A549 (cell line): Measurements from ENCODE around the gene RPS16. TPM values are rescaled to one million over a fixed set of nuclear protein-coding genes. Genes with fewer than 3 reads are reported as not detected.

Experiments
- ATAC-seq, 2 experiments: fragments of 200-7000 bp in 1 of 2; fragments of >200 bp in 1 of 2; cut with Nextera tagmentation in 1 of 2; cut with Tn5 transposase in 1 of 2; 3 replicates each; pipeline versions ENCODE4 v1.8.0 to v1.9.1; 2018 to 2020; ENCODE audit warnings: mild to moderate bottlenecking in 1 of 2, moderate library complexity in 1 of 2
- CTCF ChIA-PET: fragments of 300-600 bp; sonication (Branson Sonifier 250); formaldehyde crosslinking; extraction: SDS; loops from one replicate; lab custom pipeline; 2021; ENCODE audit warnings: antibody characterized with exemption, inconsistent platforms; lab: Yijun Ruan, JAX
- POLR2A ChIA-PET: fragments of 350-600 bp; formaldehyde crosslinking; extraction: SDS; loops from one replicate; lab custom pipeline; 2021; ENCODE audit warnings: antibody characterized with exemption, inconsistent platforms; lab: Yijun Ruan, JAX
- DNase-seq, 2 experiments: peaks; one replicate each; pipeline versions ENCODE4 v3.0.0 to v3.0.0-alpha.2; 2011 to 2016; ENCODE audit warnings: low read depth in 1 of 2, low spot score in 1 of 2
- FAIRE-seq: peaks from 2 replicates; lab custom pipeline; 2011; peaks lifted over from hg19 to GRCh38; lab: Jason Lieb, UNC
- H3K27ac ChIP-seq, 2 experiments: fragments of >200 bp; sonication (Bioruptor Twin); formaldehyde crosslinking; 3 replicates each; pipeline ENCODE4 v1.5.1; 2016 to 2017
- H3K4me1 ChIP-seq: fragments of >200 bp; sonication (Bioruptor Twin); formaldehyde crosslinking; 3 replicates; pipeline ENCODE4 v1.6.1; 2016
- H3K4me2 ChIP-seq: fragments of >200 bp; sonication (Bioruptor Twin); formaldehyde crosslinking; 3 replicates; pipeline ENCODE4 v1.6.1; 2016
- H3K4me3 ChIP-seq: fragments of >200 bp; sonication (Bioruptor Twin); formaldehyde crosslinking; 3 replicates; pipeline ENCODE4 v1.5.1; 2016
- H3K9me3 ChIP-seq: fragments of >200 bp; sonication (Bioruptor Twin); formaldehyde crosslinking; 3 replicates; pipeline ENCODE4 v1.6.1; 2016
- ATOH8 ChIP-seq: fragments of 250-450 bp; sonication (Bioruptor Pico); IDR thresholded peaks from 2 replicates; pipeline ENCODE4 v1.5.0; 2020; ENCODE audit warnings: low read depth, mild to moderate bottlenecking, moderate library complexity
- BCL3 ChIP-seq: fragments of >200 bp; sonication (Bioruptor Twin); formaldehyde crosslinking; IDR thresholded peaks from 3 replicates; pipeline ENCODE4 v1.6.1; 2016
- CBX2 ChIP-seq: fragments of 200-600 bp; sonication (generic); IDR thresholded peaks from 2 replicates; pipeline ENCODE4 v1.6.1; 2016; ENCODE audit warnings: low read depth, mild to moderate bottlenecking, borderline replicate concordance
- CHD4 ChIP-seq: fragments of 200-600 bp; sonication (generic); IDR thresholded peaks from 2 replicates; pipeline ENCODE4 v1.6.1; 2016; ENCODE audit warnings: antibody characterized with exemption, mild to moderate bottlenecking, borderline replicate concordance
- EHF ChIP-seq: fragments of 250-450 bp; sonication (Bioruptor Pico); IDR thresholded peaks from 2 replicates; pipeline ENCODE4 v1.5.0; 2020; ENCODE audit warnings: mild to moderate bottlenecking
- EP300 ChIP-seq, 2 experiments: fragments of >200 bp; sonication (Bioruptor Twin); formaldehyde crosslinking; IDR thresholded peaks; 2 replicates in 1 of 2; 3 replicates in 1 of 2; pipeline ENCODE4 v1.6.1; 2016 to 2017
- ESRRA ChIP-seq: fragments of 150-350 bp; IDR thresholded peaks from 2 replicates; pipeline ENCODE4 v1.6.1; 2014; ENCODE audit warnings: mild to moderate bottlenecking, low read length, borderline replicate concordance
- GATA3 ChIP-seq: IDR thresholded peaks from 2 replicates; pipeline ENCODE4 v1.6.1; 2012; ENCODE audit warnings: borderline replicate concordance
- HEYL ChIP-seq: fragments of 250-450 bp; sonication (Bioruptor Pico); IDR thresholded peaks from 2 replicates; pipeline ENCODE4 v1.8.0; 2021; ENCODE audit warnings: mild to moderate bottlenecking, moderate library complexity
- HMGXB4 ChIP-seq: fragments of 250-450 bp; sonication (Bioruptor Pico); IDR thresholded peaks from 2 replicates; pipeline ENCODE4 v1.5.0; 2021; ENCODE audit warnings: mild to moderate bottlenecking, moderate library complexity, borderline replicate concordance
- HOXB5 ChIP-seq: fragments of 250-450 bp; sonication (Bioruptor Pico); IDR thresholded peaks from 2 replicates; pipeline ENCODE4 v1.5.0; 2020; ENCODE audit warnings: mild to moderate bottlenecking, moderate library complexity
- JUN ChIP-seq, 2 experiments: fragments of >200 bp; sonication (Bioruptor Twin); formaldehyde crosslinking; IDR thresholded peaks; 2 replicates in 1 of 2; 3 replicates in 1 of 2; pipeline ENCODE4 v1.6.1; 2016 to 2017
- MAFK ChIP-seq: fragments of 450-650 bp; IDR thresholded peaks from 2 replicates; pipeline ENCODE4 v1.6.1; 2014; ENCODE audit not compliant: partially characterized antibody
- NFE2L2 ChIP-seq: fragments of 150-350 bp; conservative IDR thresholded peaks from 2 replicates; pipeline ENCODE4 v1.6.1; 2014; ENCODE audit warnings: low read length
- PBX3 ChIP-seq: IDR thresholded peaks from 2 replicates; pipeline ENCODE4 v1.6.1; 2012
- PHF8 ChIP-seq: fragments of 200-600 bp; sonication (generic); IDR thresholded peaks from 2 replicates; pipeline ENCODE4 v1.6.1; 2016; ENCODE audit warnings: low read depth, mild to moderate bottlenecking, antibody characterized with exemption, moderate library complexity, borderline replicate concordance
- POLR2AphosphoS2 ChIP-seq: conservative IDR thresholded peaks from 2 replicates; pipeline ENCODE4 v1.6.1; 2012; ENCODE audit warnings: low read length, improper control_type of control experiment, inconsistent platforms
- RNF2 ChIP-seq: fragments of 200-600 bp; sonication (generic); IDR thresholded peaks from 2 replicates; pipeline ENCODE4 v1.6.1; 2016; ENCODE audit warnings: low read depth, mild to moderate bottlenecking, antibody characterized with exemption, moderate library complexity, borderline replicate concordance
- TFCP2L1 ChIP-seq: fragments of 250-450 bp; sonication (Bioruptor Pico); IDR thresholded peaks from 2 replicates; pipeline ENCODE4 v1.5.0; 2021; ENCODE audit warnings: mild to moderate bottlenecking
- TP53 ChIP-seq: fragments of 250-450 bp; sonication (Bioruptor Pico); IDR thresholded peaks from 2 replicates; pipeline ENCODE4 v1.5.0; 2021; ENCODE audit warnings: mild to moderate bottlenecking, moderate library complexity
- ZFP36 ChIP-seq: fragments of 450-650 bp; IDR thresholded peaks from 2 replicates; pipeline ENCODE4 v1.6.1; 2014; ENCODE audit warnings: borderline replicate concordance; ENCODE audit not compliant: partially characterized antibody
- ZNF302 ChIP-seq: fragments of 250-450 bp; sonication (Bioruptor Pico); IDR thresholded peaks from 2 replicates; pipeline ENCODE4 v1.9.0; 2021; ENCODE audit warnings: inconsistent platforms, mild to moderate bottlenecking, moderate library complexity
- WGBS: methylation state at CpG from one replicate; pipeline ENCODE4 v1.1.6; 2017; ENCODE audit errors: missing lambda C conversion rate; 5-methylcytosine and 5-hydroxymethylcytosine counted together
- polyA plus RNA-seq, 4 experiments: library from polyadenylated mRNA; depleted of rRNA in 3 of 4; stranded (reverse); fragments of >200 nt; fragmentation: RNase III in 1 of 4; extraction: RNeasy Plus Mini Kit Qiagen cat#74134 plus additional on column Dnase treatment in 1 of 4; gene quantifications; 2 replicates in 3 of 4; 3 replicates in 1 of 4; pipeline ENCODE4 v1.2.3, GENCODE V29; 2011 to 2017
- TF ChIP-seq, protein P1 (sequence below): fragments of 200-600 bp; sonication (generic); IDR thresholded peaks from 2 replicates; pipeline ENCODE4 v1.6.1; 2016; ENCODE audit warnings: antibody characterized with exemption, mild to moderate bottlenecking, moderate library complexity
- TF ChIP-seq, protein P2 (sequence below): IDR thresholded peaks from 2 replicates; pipeline ENCODE4 v1.6.1; 2012

The RPS16 gene
- polyA plus RNA-seq, 2 of the 4 experiments (the other 2 are of a cell fraction): 4,348 to 4,855 TPM

- FAIRE-seq (peak; percentile 18), DNase-seq (no peak), ATAC-seq (peak in 1 of 2 experiments; percentile 3; a peak in 1 of 6 replicates)
- POLR2A ChIA-PET: interaction anchor here (0.5 to 3.0 kb wide), 70 partner anchors 8 to 1132 kb away, joined by 3 to 160 read pairs (median 5); partner anchors contain the start of genes C19orf33, DYRK1B, ECH1 and EID2
- CTCF ChIA-PET: interaction anchor here (0.6 to 23.5 kb wide), 15 partner anchors 10 to 356 kb away, joined by 3 to 457 read pairs (median 7); partner anchors contain the start of genes EID2, EID2B, MED29 and PAF1
- peak overlapping the region; percentile 80 for H3K4me3 ChIP-seq
- peaks cover 65% of the 10 kb centered on the region for H3K4me1 ChIP-seq
- peak overlapping the region; percentile 90 to 93 for H3K27ac ChIP-seq
- H3K9me3 ChIP-seq: no peaks in the 10 kb centered on the region
- WGBS: 2% methylated on average over 2 of the region's 2 CpGs
- TF ChIP-seq PHF8 (0 out of 2 replicates have a peak, but pooled peaks have one; percentile 8), JUN (IDR thresholded peaks at IDR 0.05) (0 out of 5 replicates have a peak, but pooled peaks of 1 of the 2 experiments have one; percentile 4), CBX2 (no peak)
- peak overlapping the region; percentile 95 for H3K4me2 ChIP-seq
Measured at GRCh38 chr19:39436350-39436716, 584 bp upstream of the RPS16 start.

DNA sequence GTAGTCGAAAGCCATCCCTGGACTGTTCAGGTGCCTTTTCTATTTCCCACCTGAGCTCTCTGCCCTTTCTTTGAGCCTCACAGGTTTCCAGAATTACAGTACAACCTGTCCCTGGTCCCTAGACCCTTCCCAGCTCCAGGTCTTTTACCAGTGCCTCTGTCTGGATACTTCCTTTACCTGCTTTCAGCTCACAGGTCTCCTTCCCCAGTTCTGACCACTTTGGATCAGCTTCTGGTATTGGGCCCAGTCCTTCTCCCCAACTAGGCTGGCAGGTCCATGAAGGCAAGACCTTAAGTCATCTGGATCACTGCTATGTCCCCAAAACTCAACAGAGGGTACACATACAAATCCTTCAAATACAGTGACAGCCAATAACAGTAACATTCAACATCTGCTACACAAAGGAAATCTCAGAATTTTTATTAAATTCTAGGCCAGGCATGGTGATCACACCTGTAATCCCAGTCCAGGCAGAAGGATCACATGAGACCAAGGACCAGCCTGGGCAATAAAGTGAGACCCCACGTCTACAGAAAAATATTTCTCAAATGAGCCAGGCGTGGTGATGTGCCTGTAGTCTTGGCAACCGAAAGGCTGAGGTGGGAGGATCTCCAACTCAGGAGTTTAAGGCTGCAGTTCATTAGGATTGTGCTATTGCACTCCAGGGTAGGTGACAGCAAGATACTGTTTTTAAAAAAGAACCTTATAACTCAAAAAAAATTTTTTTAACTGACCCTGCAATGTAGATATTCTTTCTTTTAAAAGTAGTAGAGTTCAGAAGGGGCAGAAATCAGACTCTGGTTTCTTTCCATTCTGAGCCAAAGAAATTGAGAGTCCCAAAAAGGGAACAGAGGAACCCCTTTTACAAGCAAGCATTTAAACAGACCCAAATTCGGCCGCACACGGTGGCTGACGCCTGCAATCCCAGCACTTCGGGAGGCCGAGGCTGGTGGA is 1.3 kb downstream of the RPS16 start:
- Histone ChIP-seq H3K4me2 (peak overlapping the region; percentile 91), H3K27ac (peak overlapping the region; percentile 90 to 95), H3K4me1 (peaks cover 75% of the 10 kb centered on the region), H3K4me3 (peak overlapping the region; percentile 80), H3K9me3 (no peaks in the 10 kb centered on the region)
- DNase-seq: peak in 1 of 2 experiments; percentile 38
- FAIRE-seq: no peak
- no peak for ATAC-seq
- WGBS: 14% methylated on average over 10 of the region's 10 CpGs
- CTCF ChIA-PET: interaction anchor here (0.9 to 23.5 kb wide), 16 partner anchors 10 to 238 kb away, joined by 3 to 457 read pairs (median 8); partner anchors contain the start of genes EID2B, MED29, PAF1 and PLEKHG2
- POLR2A ChIA-PET: interaction anchor here (0.6 to 3.0 kb wide), 16 partner anchors 10 to 1318 kb away, joined by 3 to 160 read pairs (median 30); partner anchors contain the start of genes DYRK1B, EID2B, MED29 and PAF1
- TF ChIP-seq HMGXB4 (CRISPR knock-in tag) (no peak; the same call in 1 of the 2 replicates), TP53 (CRISPR knock-in tag) (peak; percentile 25; the same call in 1 of the 2 replicates), TFCP2L1 (CRISPR knock-in tag) (no peak), HEYL (CRISPR knock-in tag) (no peak), POLR2AphosphoS2 (peak; percentile 94; the same call in 1 of the 2 replicates), ATOH8 (no peak), EP300 (IDR thresholded peaks at IDR 0.05) (peak in 1 of 2 experiments; percentile 15; a peak in 1 of 5 replicates), MAFK (no peak), CHD4 (no peak), BCL3 (0 out of 3 replicates have a peak, but pooled peaks have one; percentile 20), GATA3 (no peak), EHF (CRISPR knock-in tag) (peak; percentile 8; the same call in 1 of the 2 replicates), RNF2 (no peak), HOXB5 (no peak), ESRRA (no peak), NFE2L2 (no peak), PHF8 (no peak), PBX3 (0 out of 2 replicates have a peak, but pooled peaks have one; percentile 8), ZFP36 (no peak), ZNF302 (no peak)
- TF ChIP-seq, protein P1, sequence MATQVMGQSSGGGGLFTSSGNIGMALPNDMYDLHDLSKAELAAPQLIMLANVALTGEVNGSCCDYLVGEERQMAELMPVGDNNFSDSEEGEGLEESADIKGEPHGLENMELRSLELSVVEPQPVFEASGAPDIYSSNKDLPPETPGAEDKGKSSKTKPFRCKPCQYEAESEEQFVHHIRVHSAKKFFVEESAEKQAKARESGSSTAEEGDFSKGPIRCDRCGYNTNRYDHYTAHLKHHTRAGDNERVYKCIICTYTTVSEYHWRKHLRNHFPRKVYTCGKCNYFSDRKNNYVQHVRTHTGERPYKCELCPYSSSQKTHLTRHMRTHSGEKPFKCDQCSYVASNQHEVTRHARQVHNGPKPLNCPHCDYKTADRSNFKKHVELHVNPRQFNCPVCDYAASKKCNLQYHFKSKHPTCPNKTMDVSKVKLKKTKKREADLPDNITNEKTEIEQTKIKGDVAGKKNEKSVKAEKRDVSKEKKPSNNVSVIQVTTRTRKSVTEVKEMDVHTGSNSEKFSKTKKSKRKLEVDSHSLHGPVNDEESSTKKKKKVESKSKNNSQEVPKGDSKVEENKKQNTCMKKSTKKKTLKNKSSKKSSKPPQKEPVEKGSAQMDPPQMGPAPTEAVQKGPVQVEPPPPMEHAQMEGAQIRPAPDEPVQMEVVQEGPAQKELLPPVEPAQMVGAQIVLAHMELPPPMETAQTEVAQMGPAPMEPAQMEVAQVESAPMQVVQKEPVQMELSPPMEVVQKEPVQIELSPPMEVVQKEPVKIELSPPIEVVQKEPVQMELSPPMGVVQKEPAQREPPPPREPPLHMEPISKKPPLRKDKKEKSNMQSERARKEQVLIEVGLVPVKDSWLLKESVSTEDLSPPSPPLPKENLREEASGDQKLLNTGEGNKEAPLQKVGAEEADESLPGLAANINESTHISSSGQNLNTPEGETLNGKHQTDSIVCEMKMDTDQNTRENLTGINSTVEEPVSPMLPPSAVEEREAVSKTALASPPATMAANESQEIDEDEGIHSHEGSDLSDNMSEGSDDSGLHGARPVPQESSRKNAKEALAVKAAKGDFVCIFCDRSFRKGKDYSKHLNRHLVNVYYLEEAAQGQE: no peak
- TF ChIP-seq, protein P2, sequence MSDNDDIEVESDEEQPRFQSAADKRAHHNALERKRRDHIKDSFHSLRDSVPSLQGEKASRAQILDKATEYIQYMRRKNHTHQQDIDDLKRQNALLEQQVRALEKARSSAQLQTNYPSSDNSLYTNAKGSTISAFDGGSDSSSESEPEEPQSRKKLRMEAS: no peak
